Liver (tissue), 3 donors: ENCODE data around the gene MEIOB.

Experiments used
- CTCF ChIP-seq: fragments of 150-350 bp; IDR thresholded peaks from 2 replicates; pipeline ENCODE4 v1.5.1; 2017; ENCODE audit warnings: improper control_type of control experiment, low read depth, low read length; ENCODE audit not compliant: missing input control
- GABPA ChIP-seq, 2 donors: IDR thresholded peaks in 1 of 2; conservative IDR thresholded peaks in 1 of 2; 2 replicates each; pipeline ENCODE4 v1.6.1; 2016; ENCODE audit warnings: antibody characterized with exemption in 2 of 2, mild to moderate bottlenecking in 1 of 2, moderate library complexity in 1 of 2
- HNF4A ChIP-seq, 2 donors: conservative IDR thresholded peaks; 2 replicates each; pipeline ENCODE4 v1.6.1; 2016; ENCODE audit warnings: antibody characterized with exemption in 2 of 2, mild to moderate bottlenecking in 2 of 2
- REST ChIP-seq: IDR thresholded peaks from 2 replicates; pipeline ENCODE4 v1.6.1; 2016; ENCODE audit warnings: antibody characterized with exemption, mild to moderate bottlenecking
- RXRA ChIP-seq, 2 donors: IDR thresholded peaks; 2 replicates each; pipeline ENCODE4 v1.6.1; 2017 to 2018; ENCODE audit warnings: antibody characterized with exemption in 2 of 2, mild to moderate bottlenecking in 1 of 2
- SP1 ChIP-seq: IDR thresholded peaks from 2 replicates; pipeline ENCODE4 v1.6.1; 2018; ENCODE audit warnings: antibody characterized with exemption, mild to moderate bottlenecking
- ZBTB33 ChIP-seq: IDR thresholded peaks from 2 replicates; pipeline ENCODE4 v1.6.1; 2016; ENCODE audit warnings: antibody characterized with exemption
- donor health status: healthy.
- donor health status: healthy.

GRCh38 chr16:1817716-1818115 lies 54.2 kb downstream of the MEIOB start:
- TF ChIP-seq CTCF, result no peak
- no peak for TF ChIP-seq SP1
- TF ChIP-seq REST, result no peak
- peak in 1 of 2 donors; percentile 7 for TF ChIP-seq HNF4A (conservative IDR thresholded peaks at IDR 0.05)
- peak in 1 of 2 donors; percentile 42 for TF ChIP-seq RXRA (IDR thresholded peaks at IDR 0.05)
- no peak for TF ChIP-seq ZBTB33
- TF ChIP-seq GABPA (IDR thresholded peaks at IDR 0.05 in 1 of 2, conservative IDR thresholded peaks at IDR 0.05 in 1 of 2), result no peak
